ENCODE measurements around the gene FLNC. TPM values are rescaled to one million over a fixed set of nuclear protein-coding genes. Genes with fewer than 3 reads are reported as not detected.

FLNC gene
- polyA plus RNA-seq, 1 of the 3 experiments (the other 2 are of a cell fraction), result 43.7 TPM

- TF ChIP-seq USF1 (IDR thresholded peaks at IDR 0.05; ENCODE audit: borderline replicate concordance, low read depth) (no peak), JUND (IDR thresholded peaks at IDR 0.05) (no peak), TAF1 (IDR thresholded peaks at IDR 0.05; ENCODE audit: borderline replicate concordance, low read depth, low read length) (no peak), GATA2 (CRISPR knock-in tag; IDR thresholded peaks at IDR 0.05) (no peak), EZH2phosphoT487 (IDR thresholded peaks at IDR 0.05; ENCODE audit: borderline replicate concordance, low read depth) (no peak)
These were observed 16.7 kb downstream of the FLNC start (continued) for GRCh38 chr7:128846781-128847444.

GRCh38 chr7:128847721-128848211, 17.6 kb downstream of the FLNC start:
- WGBS (ENCODE audit: low lambda C conversion rate), result 93% methylated on average over 11 of the region's 17 CpGs
- Histone ChIP-seq H3K4me1 (ENCODE audit: control insufficient read depth in 1 of 2, insufficient read depth in 2 of 2, low read depth in 1 of 2, low read length in 1 of 2) (no peaks in the 10 kb centered on the region), H3K36me3 (replicated peaks in 1 of 2; ENCODE audit: control insufficient read depth in 1 of 2, insufficient read depth in 2 of 2, low read length in 1 of 2) (peaks cover 72 to 90% of the 10 kb centered on the region in 2 experiments), H3K79me2 (ENCODE audit: insufficient read depth) (0 out of 2 replicates have a peak, but pooled peaks cover 3% of the 10 kb centered on the region), H3K4me2 (no peak overlapping the region), H2AFZ (ENCODE audit: low read depth) (no peak overlapping the region), H4K20me1 (ENCODE audit: insufficient read depth) (peaks cover 40% of the 10 kb centered on the region; the same call in 1 of the 2 replicates), H3K9me2 (no peaks in the 10 kb centered on the region), H3K27ac (ENCODE audit: low read depth in 2 of 2, low read length in 1 of 2) (no peak overlapping the region), H3K9ac (no peak overlapping the region), H3F3A (replicated peaks; ENCODE audit: insufficient read depth) (peaks cover 13% of the 10 kb centered on the region), H3K27me3 (ENCODE audit: insufficient read depth) (no peaks in the 10 kb centered on the region), H3K9me3 (no peaks in the 10 kb centered on the region), H3K4me3 (ENCODE audit: low read depth in 2 of 2, low read length in 1 of 2) (no peak overlapping the region)
- no peak for TF ChIP-seq USF2 (IDR thresholded peaks at IDR 0.05; ENCODE audit: borderline replicate concordance, low read depth, low read length)
- TF ChIP-seq GATA2 (CRISPR knock-in tag; IDR thresholded peaks at IDR 0.05), result no peak
- no peak for DNase-seq
- ChIA-PET POLR2A (no interaction called here), CTCF (interaction anchor here (0.7 to 1.7 kb wide), 3 partner anchors 15 to 36 kb away, joined by 4 to 5 read pairs (median 4); partner anchors contain the start of gene ATP6V1F)

GRCh38 chr7:128848289-128849155, 18.3 kb downstream of the FLNC start:
- Histone ChIP-seq H3K79me2 (ENCODE audit: insufficient read depth) (0 out of 2 replicates have a peak, but pooled peaks cover 3% of the 10 kb centered on the region), H3K4me3 (ENCODE audit: low read depth in 2 of 2, low read length in 1 of 2) (no peak overlapping the region), H4K20me1 (ENCODE audit: insufficient read depth) (peaks cover 35% of the 10 kb centered on the region; the same call in 1 of the 2 replicates), H3K36me3 (replicated peaks in 1 of 2; ENCODE audit: control insufficient read depth in 1 of 2, insufficient read depth in 2 of 2, low read length in 1 of 2) (peaks cover 71 to 90% of the 10 kb centered on the region in 2 experiments), H3K4me1 (ENCODE audit: control insufficient read depth in 1 of 2, insufficient read depth in 2 of 2, low read depth in 1 of 2, low read length in 1 of 2) (no peaks in the 10 kb centered on the region), H3K9me3 (no peaks in the 10 kb centered on the region), H3K4me2 (no peak overlapping the region), H3K9me2 (no peaks in the 10 kb centered on the region), H2AFZ (ENCODE audit: low read depth) (no peak overlapping the region), H3K9ac (no peak overlapping the region), H3K27ac (ENCODE audit: low read depth in 2 of 2, low read length in 1 of 2) (no peak overlapping the region), H3K27me3 (ENCODE audit: insufficient read depth) (no peaks in the 10 kb centered on the region), H3F3A (replicated peaks; ENCODE audit: insufficient read depth) (peaks cover 17% of the 10 kb centered on the region)
- no peak for TF ChIP-seq NFIC (IDR thresholded peaks at IDR 0.05; ENCODE audit: borderline replicate concordance)
- TF ChIP-seq RXRA (IDR thresholded peaks at IDR 0.05; ENCODE audit: borderline replicate concordance, low read depth), result no peak
- no peak for TF ChIP-seq YY1 (IDR thresholded peaks at IDR 0.05; ENCODE audit: low read depth)
- ChIA-PET CTCF (interaction anchor here (1.3 kb wide), 1 partner anchor 14 kb away, joined by 4 read pairs; the partner anchor contains the start of gene ATP6V1F), POLR2A (no interaction called here)
- no peak for DNase-seq
- 93% methylated on average over 24 of the region's 31 CpGs for WGBS (ENCODE audit: low lambda C conversion rate)

Data from SK-N-SH (cell line).